Endothelial cell of umbilical vein (primary cell): ENCODE results near the gene PAK4. TPM values are rescaled to one million over a fixed set of nuclear protein-coding genes. Genes with fewer than 3 reads are reported as not detected.

Experiments
- BruUV-seq: library from RNA; stranded (reverse); fragments of 400-500 nt; replicated peaks from 2 replicates; lab custom pipeline; 2021; lab: Mats Ljungman, UMichigan
- CTCF ChIA-PET: fragments of 300-600, 350-600 bp; sonication (Branson Sonifier 250); formaldehyde crosslinking; loops from one replicate; lab custom pipeline; 2021; ENCODE audit warnings: antibody characterized with exemption, inconsistent platforms; lab: Charles Lee
- POLR2A ChIA-PET: fragments of 300-600, 350-600 bp; sonication (Branson Sonifier 250); formaldehyde crosslinking; loops from one replicate; lab custom pipeline; 2021; ENCODE audit warnings: antibody characterized with exemption, inconsistent platforms; lab: Charles Lee
- DNase-seq: peaks from one replicate; pipeline ENCODE4 v3.0.0-alpha.2; 2011; ENCODE audit warnings: low read depth, low spot score
- FAIRE-seq: peaks from 2 replicates; lab custom pipeline; 2011; peaks lifted over from hg19 to GRCh38; lab: Jason Lieb, UNC
- H2AFZ ChIP-seq: 2 replicates; pipeline ENCODE4 v1.6.0; 2012; ENCODE audit warnings: low read depth, low read length, control low read depth, inconsistent platforms
- H3K27ac ChIP-seq: 2 replicates; pipeline ENCODE4 v1.5.1; 2011; ENCODE audit warnings: low read depth, mild to moderate bottlenecking, control low read depth, low read length, moderate library complexity; ENCODE audit not compliant: insufficient read depth
- H3K27me3 ChIP-seq, 2 experiments: 2 replicates each; pipeline versions ENCODE4 v1.6.0 to v1.6.1; 2011; ENCODE audit warnings: low read length in 2 of 2, mixed read lengths in 1 of 2; ENCODE audit not compliant: control insufficient read depth in 2 of 2, insufficient read depth in 2 of 2
- H3K36me3 ChIP-seq, 2 experiments: 2 replicates in 1 of 2; 3 replicates in 1 of 2; pipeline ENCODE4 v1.5.1; 2011; ENCODE audit warnings: low read length in 2 of 2, mild to moderate bottlenecking in 1 of 2, moderate library complexity in 1 of 2; ENCODE audit not compliant: control insufficient read depth in 2 of 2, insufficient read depth in 2 of 2; ENCODE audit errors: extremely low read depth in 1 of 2
- H3K4me1 ChIP-seq: 3 replicates; pipeline ENCODE4 v1.5.1; 2011; ENCODE audit warnings: mild to moderate bottlenecking, low read length; ENCODE audit not compliant: control insufficient read depth, insufficient read depth; ENCODE audit errors: extremely low read depth
- H3K4me2 ChIP-seq: 2 replicates; pipeline ENCODE4 v1.6.1; 2011; ENCODE audit warnings: low read length, control low read depth, mixed read lengths; ENCODE audit not compliant: insufficient read depth
- H3K4me3 ChIP-seq, 3 experiments: fragments of 200-600 bp in 1 of 3; sonication (generic), shearing (Covaris generic) in 1 of 3; replicated peaks in 1 of 3; 2 replicates each; pipeline ENCODE4 v1.5.1; 2011 to 2016; ENCODE audit warnings: control low read depth in 3 of 3, low read length in 3 of 3, mild to moderate bottlenecking in 2 of 3, inconsistent platforms in 1 of 3, low read depth in 1 of 3, moderate library complexity in 1 of 3; ENCODE audit not compliant: insufficient read depth in 1 of 3
- H3K79me2 ChIP-seq: 2 replicates; pipeline ENCODE4 v1.6.0; 2012; ENCODE audit warnings: low read length, inconsistent platforms; ENCODE audit not compliant: control insufficient read depth, insufficient read depth
- H3K9ac ChIP-seq: replicated peaks from 2 replicates; pipeline ENCODE3; 2011; ENCODE audit warnings: low read length, control low read depth; ENCODE audit not compliant: insufficient read depth; ENCODE audit errors: extremely low read depth
- H3K9me1 ChIP-seq: replicated peaks from 3 replicates; pipeline ENCODE4 v1.6.0; 2011; ENCODE audit warnings: mild to moderate bottlenecking, low read length; ENCODE audit not compliant: control insufficient read depth, insufficient read depth; ENCODE audit errors: extremely low read depth
- H3K9me3 ChIP-seq: replicated peaks from 2 replicates; pipeline ENCODE4 v1.5.1; 2012; ENCODE audit warnings: low read length, inconsistent platforms; ENCODE audit not compliant: control insufficient read depth, insufficient read depth
- H4K20me1 ChIP-seq: replicated peaks from 2 replicates; pipeline ENCODE3; 2011; ENCODE audit warnings: mild to moderate bottlenecking, low read length; ENCODE audit not compliant: control insufficient read depth, insufficient read depth; ENCODE audit errors: extremely low read depth
- CTCF ChIP-seq, 2 donors: IDR thresholded peaks; 1 replicate in 1 of 2; 2 replicates in 1 of 2; pipeline ENCODE4 v1.5.1; 2011; ENCODE audit warnings: low read length in 2 of 2, mild to moderate bottlenecking in 2 of 2, moderate library complexity in 2 of 2, control low read depth in 1 of 2, inconsistent platforms in 1 of 2, low read depth in 1 of 2; ENCODE audit not compliant: insufficient read depth in 1 of 2; ENCODE audit errors: extremely low read depth in 1 of 2
- EZH2 ChIP-seq: IDR thresholded peaks from 2 replicates; pipeline ENCODE4 v1.6.1; 2012; ENCODE audit warnings: borderline replicate concordance, low read depth, mild to moderate bottlenecking, moderate library complexity, low read length, inconsistent platforms; ENCODE audit not compliant: severe bottlenecking
- FOS ChIP-seq: IDR thresholded peaks from 2 replicates; pipeline ENCODE4 v1.6.1; 2011; ENCODE audit warnings: mild to moderate bottlenecking, low read length, moderate library complexity, borderline replicate concordance; ENCODE audit not compliant: insufficient read depth
- GATA2 ChIP-seq: IDR thresholded peaks from 2 replicates; pipeline ENCODE4 v1.7.0; 2011; ENCODE audit warnings: low read depth, mild to moderate bottlenecking, moderate library complexity, mixed read lengths, low read length; ENCODE audit not compliant: insufficient read length, insufficient read depth
- JUN ChIP-seq: IDR thresholded peaks from 2 replicates; pipeline ENCODE4 v1.6.1; 2011; ENCODE audit warnings: borderline replicate concordance, low read depth; ENCODE audit not compliant: insufficient read length, insufficient read depth
- MAX ChIP-seq: IDR thresholded peaks from 2 replicates; pipeline ENCODE4 v1.6.1; 2011; ENCODE audit not compliant: insufficient read depth, insufficient read length
- MYC ChIP-seq: IDR thresholded peaks from one replicate; pipeline ENCODE4 v1.6.1; 2011; ENCODE audit warnings: mild to moderate bottlenecking, low read depth, low read length
- POLR2A ChIP-seq: IDR thresholded peaks from 2 replicates; pipeline ENCODE4 v1.6.1; 2012; ENCODE audit warnings: low read depth, mild to moderate bottlenecking, control low read depth, low read length
- POLR2AphosphoS5 ChIP-seq: IDR thresholded peaks from 2 replicates; pipeline ENCODE4 v1.6.1; 2012; ENCODE audit warnings: low read depth, mild to moderate bottlenecking, control low read depth, low read length, moderate library complexity; ENCODE audit not compliant: insufficient read depth
- dilution Hi-C: fragments of 300-500 bp; cut with MboI; formaldehyde crosslinking; loops from one replicate; pipeline ENCODE4 v1.15.0; 2019; ENCODE audit warnings: low sequenced_read_pairs; ENCODE audit not compliant: extremely low pct_ligation_motif_present
- intact Hi-C: fragments of 100-400 bp; cut with micrococcal nuclease; formaldehyde crosslinking; loops from one replicate; pipeline ENCODE4 v1.10.0; 2022
- polyA plus RNA-seq, 4 experiments: library from polyadenylated mRNA; depleted of rRNA in 3 of 4; stranded (reverse) in 3 of 4; unstranded in 1 of 4; fragments of >200 nt; gene quantifications; 2 replicates each; pipeline versions ENCODE4 v1.2.1 to v1.2.3, GENCODE V29; 2011 to 2012; ENCODE audit warnings: missing spikeins in 1 of 4
- total RNA-seq: library from RNA; stranded (reverse); gene quantifications from 2 replicates; pipeline ENCODE4 v1.2.3, GENCODE V29; 2021

The PAK4 gene
- total and polyA plus RNA-seq, 2 donors (not counting 3 experiments of a cell fraction or from before 2014, with no cell fraction given), result 39.8 to 55.4 TPM

GRCh38 chr19:39182174-39182505 is 56.6 kb downstream of the PAK4 start:
- Histone ChIP-seq H3K4me3 (no peak overlapping the region), H2AFZ (no peak overlapping the region), H3K4me2 (no peak overlapping the region), H3K4me1 (peaks cover 5% of the 10 kb centered on the region), H3K79me2 (no peaks in the 10 kb centered on the region), H3K27ac (no peak overlapping the region), H3K9me1 (no peaks in the 10 kb centered on the region), H3K9ac (no peak overlapping the region), H3K27me3 (no peaks in the 10 kb centered on the region), H4K20me1 (no peaks in the 10 kb centered on the region), H3K9me3 (no peaks in the 10 kb centered on the region), H3K36me3 (peaks cover 3 to 12% of the 10 kb centered on the region in 2 experiments)
- CTCF ChIA-PET, result interaction anchor here (1.0 kb wide), 1 partner anchor 60 kb away, joined by 5 read pairs; no protein-coding TSS in a partner anchor
- dilution Hi-C loops, result no loop called here
- DNase-seq (no peak), FAIRE-seq (no peak)
- no TSS peak for BruUV-seq
- POLR2A ChIA-PET, result no interaction called here
- intact Hi-C loops, result no loop called here
- TF ChIP-seq MYC (no peak), JUN (no peak), POLR2A (no peak), CTCF (IDR thresholded peaks at IDR 0.05; ENCODE audit: extremely low read depth in 1 of 2, insufficient read depth in 1 of 2, low read depth in 1 of 2, low read length in 2 of 2) (no peak), MAX (no peak), FOS (no peak), POLR2AphosphoS5 (no peak), GATA2 (no peak), EZH2 (no peak)
